RWPE2 (cell line): ENCODE measurements around the gene TACC2.
"Not testable (repeated sequence)": the region's sequence is repeated elsewhere in the genome, so short reads cannot be mapped to it uniquely, and the experiment has no call there.

ENCODE experiments used
- ATAC-seq: fragments of 200-7000 bp; cut with Tn5 transposase; 3 replicates; pipeline ENCODE4 v1.9.1; 2021; ENCODE audit warnings: low read depth
- DNase-seq: peaks from one replicate; pipeline ENCODE4 v3.0.0-alpha.2; 2020; ENCODE audit warnings: low spot score
- H3K27ac ChIP-seq: fragments of 450-650 bp; 2 replicates; pipeline ENCODE4 v1.5.1; 2017; ENCODE audit warnings: mild to moderate bottlenecking; ENCODE audit not compliant: poor library complexity, severe bottlenecking
- H3K27me3 ChIP-seq: fragments of 250-450 bp; sonication (Bioruptor Pico); 2 replicates; pipeline ENCODE4 v1.5.1; 2021; ENCODE audit warnings: mild to moderate bottlenecking, moderate library complexity; ENCODE audit not compliant: insufficient read depth, poor library complexity, severe bottlenecking
- H3K36me3 ChIP-seq: fragments of 250-450 bp; sonication (Bioruptor Pico); 2 replicates; pipeline ENCODE4 v1.5.1; 2020; ENCODE audit warnings: low read depth, mild to moderate bottlenecking, moderate library complexity
- H3K4me1 ChIP-seq: fragments of 250-450 bp; sonication (Bioruptor Pico); 2 replicates; pipeline ENCODE4 v1.5.1; 2021; ENCODE audit warnings: mild to moderate bottlenecking, moderate library complexity; ENCODE audit not compliant: insufficient read depth, poor library complexity, severe bottlenecking
- H3K4me3 ChIP-seq: fragments of 250-450 bp; sonication (Bioruptor Pico); 2 replicates; pipeline ENCODE4 v1.5.1; 2021; ENCODE audit warnings: mild to moderate bottlenecking, moderate library complexity; ENCODE audit not compliant: severe bottlenecking
- H3K9me3 ChIP-seq: fragments of 250-450 bp; sonication (Bioruptor Pico); 2 replicates; pipeline ENCODE4 v1.5.1; 2021; ENCODE audit warnings: mild to moderate bottlenecking, moderate library complexity; ENCODE audit not compliant: severe bottlenecking
- CTCF ChIP-seq: fragments of 450-650 bp; IDR thresholded peaks from one replicate; pipeline ENCODE4 v1.5.1; 2017; ENCODE audit warnings: mild to moderate bottlenecking, moderate library complexity; ENCODE audit not compliant: poor library complexity, severe bottlenecking

Gene TACC2

GRCh38 chr10:121961456-121961855, 27.5 kb upstream of the TACC2 start:
- no peak for DNase-seq
- Histone ChIP-seq H3K36me3 (peaks cover 75% of the 10 kb centered on the region), H3K4me1 (peaks cover 11% of the 10 kb centered on the region)

GRCh38 chr10:121965996-121966395, 23.0 kb upstream of the TACC2 start:
- Histone ChIP-seq H3K9me3 (no peaks in the 10 kb centered on the region), H3K27ac (no peak overlapping the region), H3K4me3 (no peak overlapping the region), H3K36me3 (peaks cover 82% of the 10 kb centered on the region), H3K4me1 (no peaks in the 10 kb centered on the region), H3K27me3 (no peaks in the 10 kb centered on the region)
- DNase-seq = no peak
- ATAC-seq = no peak
- no peak for TF ChIP-seq CTCF

More at GRCh38 chr10:121961456-121961855, 27.5 kb upstream of the TACC2 start:
- no peak for TF ChIP-seq CTCF
- no peak overlapping the region for H3K4me3 ChIP-seq
- H3K9me3 ChIP-seq = no peaks in the 10 kb centered on the region
- no peak overlapping the region for H3K27ac ChIP-seq
- H3K27me3 ChIP-seq = no peaks in the 10 kb centered on the region
- no peak for ATAC-seq

GRCh38 chr10:121969086-121969485, 19.9 kb upstream of the TACC2 start:
- peaks cover 93% of the 10 kb centered on the region for H3K36me3 ChIP-seq
- not testable (repeated sequence) for H3K4me1 ChIP-seq, DNase-seq, ATAC-seq, H3K4me3 ChIP-seq, H3K9me3 ChIP-seq, H3K27ac ChIP-seq, H3K27me3 ChIP-seq

DNA sequence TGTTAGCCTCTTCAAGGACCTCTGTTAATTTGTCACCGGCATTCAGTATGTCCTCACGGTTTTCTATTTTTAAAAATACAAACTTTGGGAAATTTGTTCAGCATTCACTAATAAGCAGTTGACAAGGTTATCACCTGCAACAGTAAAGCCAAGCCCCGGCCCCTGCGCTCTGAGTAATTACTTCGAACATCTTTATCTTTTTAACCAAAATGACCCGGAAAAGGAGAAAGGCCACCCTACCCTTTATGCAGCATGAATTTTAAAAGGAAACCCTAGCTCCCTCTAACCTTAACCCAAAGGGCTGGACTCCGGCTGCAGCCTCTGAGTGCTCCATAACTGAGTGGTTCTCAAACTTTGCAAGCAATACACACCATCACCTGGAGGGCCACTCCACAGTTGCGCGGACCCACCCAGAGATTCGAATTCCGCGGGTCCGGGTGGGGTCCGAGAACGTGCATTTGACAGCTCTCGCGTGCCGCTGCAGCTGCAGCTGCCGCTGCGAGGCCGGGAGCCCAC, 14.9 kb upstream of the TACC2 start:
- DNase-seq (no peak), ATAC-seq (peak; percentile 37)
- peaks cover 9% of the 10 kb centered on the region for H3K4me1 ChIP-seq
- H3K36me3 ChIP-seq = peaks cover 45% of the 10 kb centered on the region
- no peak for TF ChIP-seq CTCF
- no peaks in the 10 kb centered on the region for H3K9me3 ChIP-seq
- H3K27me3 ChIP-seq = no peaks in the 10 kb centered on the region
- peak overlapping the region; percentile 78 for H3K27ac ChIP-seq
- H3K4me3 ChIP-seq = peak overlapping the region; percentile 89

GRCh38 chr10:121974535-121975294, 14.2 kb upstream of the TACC2 start, which contains the start of gene NSMCE4A:
Gene NSMCE4A (minus strand): TSS chr10:121975217. CDS start chr10:121975165, 52 bp downstream.
- ATAC-seq = peak; percentile 87
- H3K9me3 ChIP-seq = no peaks in the 10 kb centered on the region
- peak within 1 kb of the TSS; percentile 89 for H3K4me3 ChIP-seq
- H3K27ac ChIP-seq = peak within 1 kb of the TSS; percentile 78
- TF ChIP-seq CTCF = peak; percentile 95
- peak; percentile 70 for DNase-seq
- no peaks in the 10 kb centered on the region for H3K27me3 ChIP-seq
- peaks cover 39% of the 10 kb centered on the region for H3K36me3 ChIP-seq
- H3K4me1 ChIP-seq = peaks cover 9% of the 10 kb centered on the region
